ENCODE data around the gene ABR.

- no peak for TF ChIP-seq CTCF (IDR thresholded peaks at IDR 0.05; ENCODE audit: poor library complexity, severe bottlenecking)
- TF ChIP-seq EZH2 (IDR thresholded peaks at IDR 0.05; ENCODE audit: borderline replicate concordance, insufficient read depth, low read length, poor library complexity, severe bottlenecking), result no peak
- TF ChIP-seq REST (IDR thresholded peaks at IDR 0.05; ENCODE audit: borderline replicate concordance), result no peak
- TF ChIP-seq TAF1 (IDR thresholded peaks at IDR 0.05; ENCODE audit: low read depth), result no peak
- no peak for TF ChIP-seq MXI1 (conservative IDR thresholded peaks at IDR 0.05; ENCODE audit: poor library complexity, severe bottlenecking)
- no peak for TF ChIP-seq RAD21 (conservative IDR thresholded peaks at IDR 0.05)
- no peak for TF ChIP-seq EP300 (conservative IDR thresholded peaks at IDR 0.05; ENCODE audit: poor library complexity, severe bottlenecking)
- TF ChIP-seq POLR2AphosphoS5 (IDR thresholded peaks at IDR 0.05), result no peak
- TF ChIP-seq SMC3 (conservative IDR thresholded peaks at IDR 0.05; ENCODE audit: poor library complexity), result no peak
These were observed 101.6 kb downstream of the ABR start for GRCh38 chr17:1077986-1078711.
